NCI-H345 (cell line): Measurements from ENCODE around the gene KRTAP4-16.
"Not testable (repeated sequence)": the region's sequence is repeated elsewhere in the genome, so short reads cannot be mapped to it uniquely, and the experiment has no call there.

Experiments
- DNase-seq: peaks from one replicate; lab custom pipeline; 2025; lab: John Stamatoyannopoulos, UW

Gene KRTAP4-16

GRCh38 chr17:41119696-41120690 lies 18.0 kb upstream of the KRTAP4-16 start:
- not testable (repeated sequence) for DNase-seq

- DNase-seq = no peak
These were observed 16.7 kb upstream of the KRTAP4-16 start for GRCh38 chr17:41118721-41119120.

- DNase-seq = not testable (repeated sequence)
These were observed 15.9 kb upstream of the KRTAP4-16 start, which contains the start of gene KRTAP4-11 for GRCh38 chr17:41117846-41118386. TSS of gene KRTAP4-11 (minus strand) at chr17:41118373. CDS start at chr17:41118315, 58 bp downstream.

DNA sequence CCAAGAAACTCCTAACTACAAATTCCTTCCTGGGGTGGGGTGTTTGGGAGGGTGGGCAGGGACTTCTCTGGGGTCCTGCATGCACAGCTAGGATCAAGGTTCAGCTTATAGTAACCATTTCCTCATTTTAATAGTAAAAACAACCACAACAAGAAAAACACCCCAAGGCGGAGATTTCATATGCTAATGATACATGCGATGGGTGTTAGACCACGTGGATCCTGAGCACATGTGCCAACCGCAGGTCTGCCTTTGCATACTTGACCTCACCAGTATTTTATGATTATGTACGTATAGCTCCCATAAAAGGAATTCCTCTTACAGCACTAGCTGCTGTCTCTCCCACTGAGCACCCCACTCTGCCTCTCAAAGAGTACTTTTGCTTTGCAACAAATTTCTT lies 14.3 kb upstream of the KRTAP4-16 start:
- no peak for DNase-seq

DNA sequence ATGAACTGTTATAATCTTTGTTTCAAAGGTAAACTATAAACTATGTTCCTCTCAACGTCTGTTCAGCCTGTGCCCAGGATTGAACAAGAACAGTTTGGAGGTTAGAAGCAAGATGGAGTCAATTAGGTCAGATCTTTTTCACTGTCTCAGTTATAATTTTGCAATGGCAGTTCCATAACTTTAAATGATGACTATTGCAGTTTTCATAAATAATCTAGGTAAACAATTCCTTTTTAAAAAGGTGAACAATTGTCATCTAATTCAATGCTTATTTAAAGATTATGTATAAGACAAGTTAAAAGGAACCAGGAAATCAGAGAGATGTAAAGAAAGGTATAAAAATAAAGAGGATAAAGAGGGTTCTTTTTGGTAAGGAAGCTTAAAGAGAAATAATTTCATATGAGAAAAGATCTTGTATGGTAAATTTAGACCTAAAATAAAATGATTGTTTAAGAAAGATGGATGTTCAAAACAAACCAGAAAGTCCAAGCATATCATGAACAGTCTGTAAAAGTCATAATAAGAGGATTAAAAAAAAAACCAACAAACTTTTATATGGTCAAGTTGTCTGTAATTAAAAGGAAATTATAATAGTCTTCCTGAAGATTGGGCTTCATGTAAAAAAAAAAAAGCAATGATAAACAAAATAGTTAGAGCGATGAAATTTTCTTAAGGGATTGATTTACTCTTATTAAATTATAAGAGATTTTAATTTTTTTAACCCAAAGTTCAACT lies 9.3 kb upstream of the KRTAP4-16 start:
- no peak for DNase-seq

DNA sequence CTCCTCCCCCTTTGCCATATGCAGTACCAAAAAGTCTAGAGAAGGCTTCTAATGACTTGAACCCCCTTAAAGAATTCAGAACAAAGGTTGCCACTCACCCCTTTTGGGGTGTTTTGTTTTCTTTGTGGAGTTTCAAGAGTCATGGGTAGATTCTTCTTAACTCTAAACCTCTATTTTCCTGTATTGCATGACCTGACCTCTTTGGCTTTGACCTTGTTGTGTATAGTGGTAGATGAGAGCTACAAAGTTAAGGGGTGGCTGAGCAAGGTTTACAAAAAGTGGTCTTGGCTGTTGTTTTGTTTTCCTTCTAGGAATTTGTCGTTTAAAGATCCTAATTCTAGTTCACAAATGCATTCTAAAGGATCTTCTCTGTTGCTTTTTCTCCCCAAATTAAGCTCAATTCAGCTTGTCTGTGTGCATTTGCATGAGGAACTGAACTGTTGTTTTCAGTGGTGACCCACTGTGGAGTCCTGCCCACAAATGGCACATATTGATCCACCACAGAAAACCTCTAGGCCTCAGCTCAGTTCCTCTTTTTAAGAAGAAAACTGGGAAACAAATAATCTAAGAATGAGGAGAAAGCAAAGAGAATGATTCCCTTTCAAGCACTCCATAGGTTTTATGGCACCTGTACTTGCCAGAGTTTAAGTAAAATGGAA lies 6.8 kb upstream of the KRTAP4-16 start:
- DNase-seq = not testable (repeated sequence)

DNA sequence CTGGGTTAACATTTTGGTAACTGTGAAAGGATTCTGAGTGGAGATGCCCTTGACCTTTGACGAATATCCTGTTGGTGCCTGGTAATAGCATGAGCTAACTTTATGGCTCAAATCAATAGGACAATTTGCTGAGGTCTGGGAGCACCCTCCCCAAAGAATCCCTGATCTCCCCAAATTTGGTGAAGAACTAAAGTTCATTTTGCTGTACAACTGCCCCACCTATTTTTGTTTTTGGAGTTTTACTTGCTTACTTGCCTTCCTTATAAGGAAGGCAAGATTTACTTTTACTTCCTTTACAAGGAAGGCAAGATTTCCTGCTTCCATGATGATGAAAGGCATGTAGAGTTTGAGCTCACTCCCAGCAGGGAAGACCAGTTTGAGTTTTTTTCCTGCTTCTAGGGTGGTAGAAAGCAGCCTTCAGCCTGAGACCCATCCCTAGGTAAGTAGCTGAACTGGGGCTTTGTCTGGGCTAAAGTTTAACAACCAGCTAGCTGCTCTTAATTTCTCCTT lies 6.0 kb upstream of the KRTAP4-16 start:
- DNase-seq = no peak

DNA sequence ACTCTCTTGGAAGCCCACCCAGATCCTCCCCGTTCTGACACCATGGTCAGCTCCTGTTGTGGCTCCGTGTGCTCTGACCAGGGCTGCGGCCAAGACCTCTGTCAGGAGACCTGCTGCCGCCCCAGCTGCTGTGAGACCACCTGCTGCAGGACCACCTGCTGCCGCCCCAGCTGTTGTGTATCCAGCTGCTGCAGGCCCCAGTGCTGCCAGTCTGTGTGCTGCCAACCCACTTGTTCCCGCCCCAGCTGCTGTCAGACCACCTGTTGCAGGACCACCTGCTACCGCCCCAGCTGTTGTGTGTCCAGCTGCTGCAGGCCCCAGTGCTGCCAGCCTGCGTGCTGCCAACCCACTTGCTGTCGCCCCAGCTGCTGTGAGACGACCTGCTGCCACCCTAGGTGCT lies 3.3 kb upstream of the KRTAP4-16 start, which contains the start of gene KRTAP4-9:
Gene KRTAP4-9 (plus strand): TSS at position 43 of the 400 bp plus-strand sequence. CDS start 0 bp downstream, at position 43.
- DNase-seq = not testable (repeated sequence)

DNA sequence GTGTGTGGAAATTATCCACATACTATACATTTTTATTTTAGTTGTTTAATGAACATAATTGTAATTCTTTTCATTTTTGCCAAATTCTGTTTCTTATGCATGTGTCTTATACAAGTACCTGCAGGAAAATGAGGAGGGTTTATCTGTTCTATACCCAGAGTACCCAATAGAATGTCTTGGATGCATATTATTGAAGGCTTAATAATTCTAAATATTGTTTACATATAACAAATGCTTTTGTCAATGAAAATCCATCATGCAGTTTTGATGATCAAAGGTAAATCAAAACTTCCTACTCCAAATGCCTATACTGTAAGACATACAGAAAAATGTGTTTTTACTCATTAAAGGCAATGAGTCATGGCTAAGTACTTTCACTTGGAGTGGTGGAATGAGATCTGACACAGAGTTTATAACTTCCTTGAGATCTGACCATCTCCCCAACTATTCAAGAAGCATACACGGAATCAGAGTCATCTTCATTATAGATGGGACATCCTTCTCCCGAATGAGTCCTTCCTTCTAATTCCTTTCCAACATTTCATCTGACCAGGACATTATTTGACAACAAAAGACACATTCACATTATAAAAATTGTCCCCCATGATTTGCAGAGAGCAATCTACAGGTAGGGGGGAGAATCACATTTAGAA lies 2.5 kb upstream of the KRTAP4-16 start:
- not testable (repeated sequence) for DNase-seq

GRCh38 chr17:41103896-41104295 lies 1.9 kb upstream of the KRTAP4-16 start:
- no peak for DNase-seq

GRCh38 chr17:41099682-41100480 lies 2.1 kb downstream of the KRTAP4-16 start:
- DNase-seq = not testable (repeated sequence)

GRCh38 chr17:41098481-41098880 lies 3.5 kb downstream of the KRTAP4-16 start:
- DNase-seq = no peak

GRCh38 chr17:41098042-41098441 lies 4.0 kb downstream of the KRTAP4-16 start, which contains the start of gene KRTAP4-8:
TSS of gene KRTAP4-8 (minus strand) at chr17:41098142. CDS start at chr17:41098084, 58 bp downstream.
- no peak for DNase-seq

DNA sequence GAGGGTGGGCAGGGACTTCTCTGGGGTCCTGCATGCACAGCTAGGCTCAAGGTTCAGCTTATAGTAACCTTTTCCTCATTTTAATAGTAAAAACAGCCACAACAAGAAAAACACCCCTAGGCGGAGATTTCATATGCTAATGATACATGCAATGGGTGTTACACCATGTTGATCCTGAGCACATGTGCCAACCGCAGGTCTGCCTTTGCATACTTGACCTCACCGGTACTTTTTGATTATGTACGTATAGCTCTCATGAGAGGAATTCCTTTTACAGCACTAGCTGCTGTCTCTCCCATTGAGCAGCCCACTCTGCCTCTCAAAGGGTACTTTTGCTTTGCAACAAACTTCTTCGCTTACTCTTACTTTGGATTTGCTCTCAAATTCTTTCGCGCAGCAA lies 6.0 kb downstream of the KRTAP4-16 start:
- DNase-seq = no peak

GRCh38 chr17:41088760-41089352 lies 13.2 kb downstream of the KRTAP4-16 start:
- DNase-seq = not testable (repeated sequence)

- DNase-seq = not testable (repeated sequence)
These were observed 17.7 kb downstream of the KRTAP4-16 start, which contains the start of gene KRTAP4-7 for GRCh38 chr17:41084100-41084856. TSS of gene KRTAP4-7 (plus strand) at chr17:41084150. CDS start at chr17:41084207, 57 bp downstream.

- DNase-seq = not testable (repeated sequence)
These were observed 18.6 kb downstream of the KRTAP4-16 start for GRCh38 chr17:41083427-41083826.

DNA sequence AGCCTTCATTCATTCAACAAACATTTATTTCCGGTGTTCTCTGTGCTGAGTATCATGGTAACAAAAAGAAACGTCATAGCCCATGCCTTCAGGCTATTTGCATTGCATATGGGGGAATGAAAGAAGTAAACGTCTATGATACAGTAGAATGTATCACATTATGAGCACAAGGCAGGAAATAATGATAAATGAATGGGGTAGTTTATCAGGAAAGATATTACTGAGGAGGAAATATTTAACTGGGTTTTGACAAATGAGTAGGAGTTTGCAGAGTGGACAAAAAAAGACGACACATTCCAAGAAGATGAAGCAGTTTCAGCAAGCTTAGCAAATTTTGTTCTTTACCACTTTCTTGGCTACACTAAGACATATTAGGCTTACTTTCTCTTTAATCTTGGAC lies 19.4 kb downstream of the KRTAP4-16 start:
- DNase-seq = no peak

- DNase-seq = no peak
These were observed 25.2 kb downstream of the KRTAP4-16 start for GRCh38 chr17:41076788-41077187.
